OCI-LY7 (cell line): ENCODE results near the gene PTPRM. TPM values are rescaled to one million over a fixed set of nuclear protein-coding genes. Genes with fewer than 3 reads are reported as not detected.

Experiments used
- BruUV-seq: library from RNA; stranded (reverse); fragments of 400-500 nt; replicated peaks from 2 replicates; lab custom pipeline; 2021; lab: Mats Ljungman, UMichigan
- CTCF ChIA-PET: fragments of 300-600 bp; sonication (Branson Sonifier 250); formaldehyde crosslinking; loops from one replicate; lab custom pipeline; 2022; ENCODE audit warnings: antibody characterized with exemption; ENCODE audit not compliant: unreplicated experiment; lab: Charles Lee
- POLR2A ChIA-PET: fragments of 300-600 bp; sonication (Branson Sonifier 250); formaldehyde crosslinking; loops from one replicate; lab custom pipeline; 2022; ENCODE audit warnings: antibody characterized with exemption; lab: Charles Lee
- DNase-seq: peaks from one replicate; pipeline ENCODE4 v3.0.0-alpha.2; 2015; ENCODE audit warnings: low spot score
- H2AFZ ChIP-seq: fragments of 200-600 bp; sonication (generic), shearing (Covaris generic); 2 replicates; pipeline ENCODE4 v1.6.1; 2014; ENCODE audit warnings: mild to moderate bottlenecking, antibody characterized with exemption, low read length, moderate library complexity
- H3K27ac ChIP-seq: fragments of 200-600 bp; sonication (generic); 2 replicates; pipeline ENCODE4 v1.5.1; 2014; ENCODE audit warnings: mixed run types, low read depth, mild to moderate bottlenecking, moderate library complexity, low read length, inconsistent platforms; ENCODE audit not compliant: poor library complexity, severe bottlenecking
- H3K36me3 ChIP-seq: fragments of 200-600 bp; sonication (generic); 2 replicates; pipeline ENCODE4 v1.6.1; 2014; ENCODE audit warnings: mild to moderate bottlenecking, antibody characterized with exemption, low read length, moderate library complexity, mixed read lengths; ENCODE audit not compliant: insufficient read depth
- H3K4me1 ChIP-seq: fragments of 200-600 bp; sonication (generic); 2 replicates; pipeline ENCODE4 v1.5.1; 2014; ENCODE audit warnings: mild to moderate bottlenecking, low read length; ENCODE audit not compliant: insufficient read depth, poor library complexity, severe bottlenecking
- H3K4me2 ChIP-seq: fragments of 200-600 bp; sonication (generic); 2 replicates; pipeline ENCODE4 v1.6.1; 2014; ENCODE audit warnings: mild to moderate bottlenecking, low read length
- H3K4me3 ChIP-seq: fragments of 200-600 bp; sonication (generic); 2 replicates; pipeline ENCODE4 v1.5.1; 2014; ENCODE audit warnings: mild to moderate bottlenecking, low read depth, low read length; ENCODE audit not compliant: poor library complexity, severe bottlenecking
- H3K79me2 ChIP-seq: fragments of 200-600 bp; sonication (generic); 2 replicates; pipeline ENCODE4 v1.6.1; 2016; ENCODE audit warnings: low read depth, mild to moderate bottlenecking, low read length, moderate library complexity, mixed read lengths; ENCODE audit not compliant: insufficient read depth
- H3K9me2 ChIP-seq: fragments of 200-600 bp; sonication (generic); 2 replicates; pipeline ENCODE4 v1.6.1; 2016; ENCODE audit warnings: mild to moderate bottlenecking, low read length, mixed read lengths; ENCODE audit not compliant: insufficient read depth
- H3K9me3 ChIP-seq: fragments of 200-600 bp; sonication (generic); 2 replicates; pipeline ENCODE4 v1.6.1; 2014; ENCODE audit warnings: mild to moderate bottlenecking, mixed run types, low read length, mixed read lengths
- H4K20me1 ChIP-seq: fragments of 200-600 bp; sonication (generic); 2 replicates; pipeline ENCODE4 v1.6.1; 2014; ENCODE audit warnings: mild to moderate bottlenecking, antibody characterized with exemption, low read length, moderate library complexity, mixed read lengths; ENCODE audit not compliant: insufficient read depth
- CTCF ChIP-seq: fragments of 200-600 bp; sonication (generic); conservative IDR thresholded peaks from 2 replicates; pipeline ENCODE4 v1.5.1; 2014; ENCODE audit warnings: mild to moderate bottlenecking, antibody characterized with exemption, low read length, moderate library complexity, mixed read lengths
- EZH2phosphoT487 ChIP-seq: fragments of 200-600 bp; sonication (generic); IDR thresholded peaks from 2 replicates; pipeline ENCODE4 v1.6.1; 2018; ENCODE audit warnings: low read depth, borderline replicate concordance, mild to moderate bottlenecking, mixed run types, antibody characterized with exemption, low read length, moderate library complexity, mixed read lengths
- intact Hi-C: fragments of 100-400 bp; cut with micrococcal nuclease; formaldehyde crosslinking; loops from one replicate; pipeline ENCODE4 v1.10.0; 2022; ENCODE audit not compliant: unreplicated experiment
- total RNA-seq, 2 experiments: library from RNA; depleted of rRNA in 1 of 2; stranded (reverse); fragments of >200 nt in 1 of 2; shearing (Covaris generic) in 1 of 2; gene quantifications; 2 replicates each; pipeline ENCODE4 v1.2.3, GENCODE V29; 2014 to 2022

PTPRM gene
- total RNA-seq, 2 experiments from 2014 or later: not detected

DNA sequence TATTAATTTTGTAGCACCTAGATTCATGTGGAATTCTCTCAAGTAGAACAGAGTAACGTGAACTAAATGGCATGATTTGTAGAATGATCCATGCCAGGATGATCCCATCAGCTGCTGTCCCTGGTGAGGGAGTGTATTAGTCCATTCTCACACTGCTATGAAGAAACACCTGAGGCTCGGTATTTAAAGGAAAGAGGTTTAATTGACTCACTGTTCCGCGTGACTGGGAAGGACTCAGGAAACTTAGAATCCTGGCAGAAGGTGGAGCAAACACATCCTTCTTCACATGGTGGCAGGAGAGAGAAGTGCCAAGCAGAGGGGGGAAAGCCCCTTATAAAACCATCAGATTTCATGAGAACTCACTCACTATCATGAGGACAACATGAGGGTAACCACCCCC, 312.6 kb downstream of the PTPRM start:
- ChIA-PET POLR2A (interaction anchor here (1.2 kb wide), 1 partner anchor 31 kb away, joined by 3 read pairs; no protein-coding TSS in a partner anchor), CTCF (no interaction called here)
- Histone ChIP-seq H3K4me1 (no peaks in the 10 kb centered on the region), H3K4me2 (no peak overlapping the region), H3K4me3 (no peak overlapping the region), H2AFZ (no peak overlapping the region), H4K20me1 (no peaks in the 10 kb centered on the region), H3K36me3 (no peaks in the 10 kb centered on the region), H3K9me3 (no peaks in the 10 kb centered on the region), H3K9me2 (no peaks in the 10 kb centered on the region), H3K79me2 (no peaks in the 10 kb centered on the region), H3K27ac (no peak overlapping the region)
- intact Hi-C loops: no loop called here
- TF ChIP-seq CTCF (no peak), EZH2phosphoT487 (no peak)
- BruUV-seq: no TSS peak
- DNase-seq: no peak

GRCh38 chr18:7885865-7886264, 318.7 kb downstream of the PTPRM start:
- H2AFZ ChIP-seq: no peak overlapping the region
- intact Hi-C loops: no loop called here
- BruUV-seq: no TSS peak
- DNase-seq: no peak
- TF ChIP-seq CTCF: no peak
- TF ChIP-seq EZH2phosphoT487: no peak
- no peaks in the 10 kb centered on the region for H4K20me1 ChIP-seq
- H3K79me2 ChIP-seq: no peaks in the 10 kb centered on the region
- ChIA-PET POLR2A (interaction anchor here (0.5 kb wide), 2 partner anchors 294 to 811 kb away, joined by 3 read pairs; no protein-coding TSS in a partner anchor), CTCF (no interaction called here)
- no peak overlapping the region for H3K4me3 ChIP-seq
- no peaks in the 10 kb centered on the region for H3K9me2 ChIP-seq
- H3K36me3 ChIP-seq: no peaks in the 10 kb centered on the region
- no peak overlapping the region for H3K27ac ChIP-seq
- no peaks in the 10 kb centered on the region for H3K4me1 ChIP-seq
- H3K4me2 ChIP-seq: no peak overlapping the region
- no peaks in the 10 kb centered on the region for H3K9me3 ChIP-seq

- H3K79me2 ChIP-seq: no peaks in the 10 kb centered on the region
- TF ChIP-seq CTCF: no peak
- TF ChIP-seq EZH2phosphoT487: no peak
- H3K27ac ChIP-seq: no peak overlapping the region
- H3K9me3 ChIP-seq: no peaks in the 10 kb centered on the region
- H3K4me3 ChIP-seq: no peak overlapping the region
- DNase-seq: no peak
- H3K9me2 ChIP-seq: no peaks in the 10 kb centered on the region
- BruUV-seq: no TSS peak
- no peak overlapping the region for H2AFZ ChIP-seq
- H3K4me2 ChIP-seq: no peak overlapping the region
- CTCF ChIA-PET: no interaction called here
- no peaks in the 10 kb centered on the region for H3K36me3 ChIP-seq
- POLR2A ChIA-PET: interaction anchor here (0.5 kb wide), 1 partner anchor 811 kb away, joined by 3 read pairs; no protein-coding TSS in a partner anchor
- intact Hi-C loops: no loop called here
- no peaks in the 10 kb centered on the region for H4K20me1 ChIP-seq
- H3K4me1 ChIP-seq: no peaks in the 10 kb centered on the region
Observed at GRCh38 chr18:7886436-7886835, 319.3 kb downstream of the PTPRM start.
